ENCODE measurements around the gene ARPP21.
A peak's percentile ranks its signal among the peaks of the same experiment; 100 is the strongest.

The ARPP21 gene

DNA sequence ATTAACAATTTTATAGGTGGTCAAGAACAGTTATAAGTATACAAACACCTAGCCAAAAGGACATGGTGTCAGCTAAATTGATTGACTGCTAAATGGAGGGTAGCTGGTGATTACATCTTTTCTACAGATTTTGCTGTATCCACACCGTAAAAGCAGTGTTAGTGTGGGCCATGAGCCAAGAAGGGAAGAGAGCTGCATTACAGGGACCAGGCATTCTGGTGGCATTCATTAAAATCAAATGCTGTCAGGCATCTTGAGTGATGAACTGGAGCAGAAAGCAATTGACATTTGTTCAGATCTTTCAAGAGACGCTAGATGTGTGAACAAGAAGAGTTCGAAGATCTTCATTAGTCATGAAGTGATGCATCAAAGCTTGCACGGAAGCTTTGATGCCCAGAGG, 177.9 kb downstream of the ARPP21 start:
- no peaks in the 10 kb centered on the region for H3K27me3 ChIP-seq (ENCODE audit: insufficient read depth, low read length, poor library complexity)
- H2BK5ac ChIP-seq (ENCODE audit: low read length): no peak overlapping the region
- no peak overlapping the region for H3K56ac ChIP-seq (ENCODE audit: low read length)
- H3K27ac ChIP-seq (ENCODE audit: low read depth, low read length): no peak overlapping the region
- H3K79me1 ChIP-seq (ENCODE audit: low read length): no peaks in the 10 kb centered on the region
- H2BK120ac ChIP-seq (ENCODE audit: low read depth, low read length): no peak overlapping the region
- H3K4me1 ChIP-seq (ENCODE audit: control insufficient read depth, low read depth, low read length): no peaks in the 10 kb centered on the region
- H3K18ac ChIP-seq (ENCODE audit: low read length): no peak overlapping the region
- no peak overlapping the region for H4K5ac ChIP-seq (ENCODE audit: low read length)
- H3K9ac ChIP-seq (ENCODE audit: low read length): no peak overlapping the region
- no peak for DNase-seq
- no CpG with 5 or more reads among the region's 4 CpGs for WGBS (ENCODE audit: extremely low coverage, insufficient coverage, low lambda C conversion rate)
- H4K8ac ChIP-seq (ENCODE audit: low read depth, low read length): no peak overlapping the region
- H3K4me2 ChIP-seq (ENCODE audit: low read length): no peak overlapping the region
- H3K4ac ChIP-seq (ENCODE audit: low read depth, low read length): no peak overlapping the region
- no peak overlapping the region for H2BK15ac ChIP-seq (replicated peaks; ENCODE audit: low read depth)
- no peaks in the 10 kb centered on the region for H3K79me2 ChIP-seq (ENCODE audit: control insufficient read depth, insufficient read depth, low read length)
- no peaks in the 10 kb centered on the region for H3K36me3 ChIP-seq (ENCODE audit: control insufficient read depth, insufficient read depth, low read length)
- no peak overlapping the region for H2AK5ac ChIP-seq (ENCODE audit: low read length)
- no peak overlapping the region for H3K4me3 ChIP-seq (ENCODE audit: low read length)
- H3K23ac ChIP-seq (ENCODE audit: low read length): no peak overlapping the region

DNA sequence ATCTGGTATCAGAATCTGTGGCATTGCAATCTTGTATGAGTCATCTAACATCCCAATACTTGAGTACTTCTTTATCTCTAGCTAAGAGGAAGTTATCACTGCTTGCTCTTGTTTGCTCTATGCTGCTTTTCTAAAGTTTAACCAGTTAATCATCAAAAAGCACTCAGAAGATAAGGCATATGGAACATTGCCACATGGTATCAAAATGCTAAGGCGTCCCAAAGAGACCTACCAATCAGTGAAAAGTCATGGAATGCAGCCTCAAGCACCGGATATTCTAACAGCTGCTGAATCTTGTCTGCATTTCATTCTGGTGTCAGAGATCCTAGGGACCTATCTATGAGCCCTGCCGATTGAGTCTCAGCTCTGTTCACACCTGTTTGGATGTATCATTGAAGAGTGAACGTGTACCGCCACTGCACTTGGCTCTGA, 192.8 kb downstream of the ARPP21 start:
- Histone ChIP-seq H3K9ac (ENCODE audit: low read length) (no peak overlapping the region), H3K36me3 (ENCODE audit: control insufficient read depth, insufficient read depth, low read length) (no peaks in the 10 kb centered on the region), H3K79me2 (ENCODE audit: control insufficient read depth, insufficient read depth, low read length) (no peaks in the 10 kb centered on the region), H3K18ac (ENCODE audit: low read length) (no peak overlapping the region), H4K5ac (ENCODE audit: low read length) (no peak overlapping the region), H3K4ac (ENCODE audit: low read depth, low read length) (no peak overlapping the region), H3K4me2 (ENCODE audit: low read length) (no peak overlapping the region), H3K4me3 (ENCODE audit: low read length) (no peak overlapping the region), H3K4me1 (ENCODE audit: control insufficient read depth, low read depth, low read length) (no peaks in the 10 kb centered on the region), H3K79me1 (ENCODE audit: low read length) (no peaks in the 10 kb centered on the region), H3K27me3 (ENCODE audit: insufficient read depth, low read length, poor library complexity) (no peaks in the 10 kb centered on the region), H2BK120ac (ENCODE audit: low read depth, low read length) (no peak overlapping the region), H4K8ac (ENCODE audit: low read depth, low read length) (no peak overlapping the region), H3K23ac (ENCODE audit: low read length) (no peak overlapping the region), H2BK5ac (ENCODE audit: low read length) (no peak overlapping the region), H2AK5ac (ENCODE audit: low read length) (no peak overlapping the region), H3K56ac (ENCODE audit: low read length) (no peak overlapping the region), H3K27ac (ENCODE audit: low read depth, low read length) (no peak overlapping the region), H2BK15ac (replicated peaks; ENCODE audit: low read depth) (no peak overlapping the region)
- WGBS (ENCODE audit: extremely low coverage, insufficient coverage, low lambda C conversion rate): no CpG with 5 or more reads among the region's 5 CpGs
- DNase-seq: peak; percentile 5

Small RNA genes lying within 50 kb of the gene (small RNA-seq; reads per million reads assigned to genes)
- gene MIR128-2 (ENCODE audit: insufficient read depth): 7.9 reads per million, percentile 82 among the genes with 10 or more reads in this experiment
